PC-9 (cell line): ENCODE data around the gene CHRDL1.

Experiments used
- CTCF ChIP-seq: fragments of 200-600 bp; sonication (generic); conservative IDR thresholded peaks from 2 replicates; pipeline ENCODE4 v1.6.1; 2017; ENCODE audit warnings: mixed run types, antibody characterized with exemption, mild to moderate bottlenecking, moderate library complexity
- EZH2 ChIP-seq: fragments of 200-600 bp; sonication (generic); IDR thresholded peaks from 2 replicates; pipeline ENCODE4 v1.8.0; 2017; ENCODE audit warnings: antibody characterized with exemption, low read depth

DNA sequence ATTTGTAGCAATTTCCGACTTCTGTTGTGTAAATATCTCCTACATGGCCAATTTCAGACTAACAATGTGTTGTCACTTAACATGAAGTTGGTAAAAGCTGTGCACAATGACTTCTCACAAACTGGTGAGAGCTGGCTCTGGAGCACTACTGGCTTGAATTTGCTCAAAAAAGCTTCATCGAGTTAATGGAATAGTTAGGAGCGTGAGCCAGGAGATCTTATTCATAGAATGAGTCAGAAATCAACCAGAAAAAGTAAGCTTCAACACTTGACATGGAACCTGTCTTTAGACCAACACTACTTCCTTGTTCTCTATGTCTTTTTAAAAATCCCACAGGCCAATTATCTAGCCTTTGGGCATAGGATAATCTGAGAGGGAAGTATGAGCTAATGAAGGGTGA is 7.9 kb upstream of the CHRDL1 start:
- TF ChIP-seq CTCF (no peak), EZH2 (no peak)
